Stimulated activated naive CD4-positive, alpha-beta T cell (primary cell): ENCODE data around the gene PGAP6.
"Not testable (repeated sequence)": the region's sequence is repeated elsewhere in the genome, so short reads cannot be mapped to it uniquely, and the experiment has no call there.

ENCODE experiments used
- DNase-seq, 6 experiments: peaks; one replicate each; lab custom pipeline; 2025; lab: John Stamatoyannopoulos, UW

The PGAP6 gene

GRCh38 chr16:367333-367903, 14.4 kb downstream of the PGAP6 start:
- DNase-seq: no peak

- DNase-seq: no peak
These were observed 15.3 kb downstream of the PGAP6 start for GRCh38 chr16:366476-366875.

GRCh38 chr16:364595-365491, 16.9 kb downstream of the PGAP6 start:
- no peak for DNase-seq

DNA sequence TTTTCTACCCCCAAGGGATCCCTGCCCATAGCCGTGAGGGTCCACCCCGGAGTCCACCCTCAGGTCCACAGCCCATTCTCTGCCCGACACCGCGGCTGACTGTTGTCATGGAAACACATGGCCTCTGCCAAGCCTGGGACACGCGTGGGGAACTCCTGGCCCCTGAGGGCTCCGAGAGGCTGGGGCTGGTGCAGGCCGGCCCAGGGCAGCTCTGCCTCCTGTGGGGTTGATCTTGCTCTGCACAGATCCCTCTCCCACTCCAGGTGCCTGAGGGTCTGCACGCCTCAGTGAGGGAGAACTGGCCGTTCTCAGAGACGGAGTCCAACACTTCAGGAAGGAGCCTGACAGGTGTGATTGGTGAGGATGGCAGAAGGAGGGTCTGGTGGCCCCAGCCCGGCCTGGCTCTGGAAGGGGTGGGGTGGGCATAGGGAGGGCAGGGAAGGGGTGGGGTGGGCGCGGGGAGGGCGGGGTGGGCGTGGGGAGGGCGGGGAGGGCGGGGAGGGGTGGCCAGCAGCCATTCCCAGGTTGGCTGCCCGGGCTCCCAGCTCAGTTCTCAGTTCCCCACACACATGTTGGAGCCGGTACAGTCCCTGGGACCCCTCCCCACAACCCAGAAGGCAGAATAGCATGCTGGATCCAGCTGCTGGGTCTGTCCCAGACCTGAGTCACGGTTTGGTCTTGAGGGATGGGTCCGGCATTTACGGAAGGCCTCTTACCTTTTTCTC, 17.9 kb downstream of the PGAP6 start:
- no peak for DNase-seq

DNA sequence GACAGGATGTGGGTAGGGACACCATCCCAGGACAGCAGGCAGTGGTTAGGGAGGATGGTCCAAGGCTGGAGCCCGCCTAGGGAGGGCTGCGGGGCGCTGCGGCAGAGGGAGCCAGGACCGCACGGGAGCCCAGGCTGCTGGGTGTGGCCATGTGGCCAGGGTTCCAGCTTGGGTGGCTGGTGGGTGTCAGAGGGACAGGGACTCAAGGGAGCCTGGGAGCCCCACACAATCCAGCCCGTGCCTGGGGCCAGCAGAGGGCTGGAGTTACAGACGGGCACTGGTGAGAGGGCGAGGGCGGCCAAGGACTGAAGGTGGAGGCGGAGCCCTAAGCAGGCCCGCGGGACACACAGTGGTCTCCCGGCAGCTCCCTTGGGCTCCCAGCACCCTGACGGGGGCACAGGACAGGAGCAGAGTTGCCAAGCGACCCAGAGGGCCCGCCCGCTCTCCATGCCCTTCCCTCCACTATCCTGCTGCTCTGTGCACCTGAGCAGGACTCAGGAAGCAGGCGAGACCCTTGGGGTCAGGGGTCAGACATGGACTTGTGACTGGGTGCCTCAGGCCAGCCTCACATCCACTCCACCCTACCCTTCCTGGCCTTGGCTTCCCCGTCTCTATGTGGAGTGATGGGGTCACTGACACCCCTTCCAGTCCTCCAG, 18.5 kb downstream of the PGAP6 start:
- DNase-seq: no peak

DNA sequence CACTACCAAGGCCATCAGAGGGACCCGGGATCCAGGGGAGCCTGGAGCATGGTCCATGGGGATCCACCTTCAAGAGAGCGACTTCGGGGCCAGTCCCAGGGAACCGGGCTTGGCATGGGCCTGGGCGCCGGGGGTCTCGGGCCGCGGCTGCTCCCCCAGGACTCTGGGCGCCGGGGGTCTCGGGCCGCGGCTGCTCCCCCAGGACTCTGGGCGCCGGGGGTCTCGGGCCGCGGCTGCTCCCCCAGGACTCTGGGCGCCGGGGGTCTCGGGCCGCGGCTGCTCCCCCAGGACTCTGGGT, 19.1 kb downstream of the PGAP6 start:
- not testable (repeated sequence) for DNase-seq

GRCh38 chr16:361872-362701, 19.7 kb downstream of the PGAP6 start:
- peak; percentile 13 to 75 (median 60) for DNase-seq

DNA sequence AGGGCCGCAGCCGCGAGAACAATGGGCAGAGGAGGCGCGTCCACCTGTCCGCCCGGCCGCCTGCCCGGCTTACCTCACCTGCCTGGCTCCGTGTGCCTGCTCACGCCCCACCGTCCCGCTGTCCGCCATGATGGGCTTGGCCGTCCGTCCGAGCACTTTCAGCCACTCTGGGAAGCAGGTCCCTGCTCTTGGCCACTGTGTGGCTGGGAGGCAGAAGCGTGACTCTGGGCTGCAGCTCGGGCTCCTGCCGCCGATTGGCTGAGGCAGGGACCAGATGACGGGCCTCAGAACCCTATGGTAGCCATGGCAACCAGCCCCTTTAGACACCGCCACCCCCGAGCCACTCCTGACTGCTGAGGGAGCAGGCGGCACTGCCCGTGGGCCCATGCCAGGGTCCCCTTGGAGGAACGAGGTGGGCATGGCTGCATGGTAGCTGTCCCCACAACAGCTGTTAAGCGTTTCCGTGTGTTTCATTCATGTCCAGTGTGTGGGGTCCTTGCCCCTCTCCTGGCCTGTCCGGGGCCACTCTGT, 20.4 kb downstream of the PGAP6 start:
- no peak for DNase-seq

GRCh38 chr16:360698-361336, 21.0 kb downstream of the PGAP6 start:
- no peak for DNase-seq

GRCh38 chr16:359871-360697, 21.7 kb downstream of the PGAP6 start:
- no peak for DNase-seq

DNA sequence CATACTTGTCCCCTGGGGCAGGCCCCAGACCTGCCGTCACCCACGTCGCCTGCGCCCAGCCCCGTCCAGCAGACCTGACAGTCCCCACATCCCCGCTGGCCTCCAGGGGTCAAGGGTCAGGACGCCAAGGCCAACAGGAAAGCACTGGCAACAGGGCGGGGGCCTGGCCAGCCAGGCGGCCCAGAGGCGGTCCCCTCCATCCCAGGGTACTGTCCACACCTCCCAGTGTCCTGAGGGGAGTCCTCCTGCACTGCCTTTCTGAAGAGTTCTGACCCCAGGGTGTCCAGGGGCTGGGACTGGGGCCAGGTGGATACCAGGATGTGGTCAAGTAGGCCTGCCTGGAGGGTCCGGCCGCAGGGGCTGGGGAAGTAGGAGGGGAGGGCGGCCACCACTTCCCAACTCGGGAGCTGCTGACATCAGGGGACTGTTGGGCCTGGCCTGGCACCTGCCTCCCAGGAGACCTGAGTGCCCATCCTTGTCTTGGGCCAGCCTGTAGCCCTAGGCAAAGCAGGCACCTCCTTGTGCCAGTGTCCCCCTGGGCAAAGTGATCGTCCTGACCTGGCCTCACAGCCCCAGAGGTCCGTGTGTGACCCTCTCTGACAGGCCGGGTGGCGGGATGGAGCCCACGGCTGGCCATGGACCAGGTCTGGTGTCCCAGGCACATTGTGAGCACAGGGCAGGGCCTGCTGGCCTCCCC, 22.6 kb downstream of the PGAP6 start:
- DNase-seq: no peak

GRCh38 chr16:356741-357140, 25.0 kb downstream of the PGAP6 start:
- DNase-seq: no peak

DNA sequence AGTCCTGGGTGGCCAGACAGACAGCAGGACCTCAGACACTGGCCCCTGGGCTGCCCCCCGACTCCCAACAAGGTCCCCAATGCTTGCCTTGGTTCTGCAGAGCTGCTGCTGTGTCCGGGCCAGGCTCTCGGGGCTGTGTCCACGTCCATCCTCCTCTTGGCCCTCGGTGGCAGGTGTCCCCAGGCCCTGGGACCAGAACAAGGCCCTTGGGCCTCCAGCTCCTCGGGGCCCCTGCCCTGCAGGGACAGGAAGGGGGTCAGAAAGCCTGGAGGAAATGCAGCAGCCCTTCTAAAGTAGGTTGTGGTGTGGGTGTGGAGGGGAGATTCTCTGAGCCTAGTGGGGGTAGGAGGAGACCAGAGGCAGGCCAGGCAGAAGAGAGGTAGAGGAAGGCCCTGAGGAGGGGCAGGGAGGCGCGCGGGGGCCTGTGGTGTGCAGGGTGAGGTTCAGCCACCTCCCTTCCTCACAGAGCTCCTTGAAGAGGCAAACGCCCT, 26.8 kb downstream of the PGAP6 start:
- DNase-seq: peak in 3 of 6 experiments; percentile 10 to 34 (median 19)

DNA sequence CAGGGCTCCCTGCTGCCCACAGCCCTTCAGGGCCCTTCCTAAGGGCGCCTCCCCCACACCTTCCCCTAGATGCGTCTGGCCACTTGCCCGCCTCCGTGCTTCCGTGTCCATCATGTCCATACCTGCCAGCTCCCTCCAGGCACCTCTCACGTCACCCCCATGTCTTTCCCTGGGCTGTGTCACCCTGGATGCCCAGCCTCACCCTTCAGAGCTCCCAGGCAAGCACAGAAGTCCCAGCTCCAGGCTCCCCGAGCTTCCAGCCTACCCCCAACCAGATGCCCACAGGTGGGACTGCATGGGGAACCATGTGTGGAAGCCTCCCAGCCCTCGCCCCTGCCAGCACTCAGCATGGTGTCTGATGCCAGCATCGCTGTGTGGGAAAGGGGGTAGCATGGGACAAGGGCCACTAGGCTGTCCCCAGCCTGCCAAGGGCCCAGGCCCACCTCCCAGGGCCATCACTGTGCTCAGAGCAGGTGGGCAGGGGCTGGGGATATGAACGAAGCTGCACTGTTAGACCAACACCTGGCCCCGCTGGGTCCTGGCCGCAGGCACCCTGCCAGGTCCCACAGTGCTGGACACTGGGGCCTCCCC, 27.4 kb downstream of the PGAP6 start:
- DNase-seq: no peak

GRCh38 chr16:353404-354290, 28.1 kb downstream of the PGAP6 start:
- DNase-seq: no peak

- peak; percentile 98 to 100 (median 100) for DNase-seq
These were observed 29.0 kb downstream of the PGAP6 start, which contains the start of gene AXIN1 for GRCh38 chr16:352547-353403. AXIN1 (minus strand) TSS chr16:352723; CDS start chr16:347025, 5,698 bp downstream.
